ENCODE measurements around the gene RRP9. TPM values are rescaled to one million over a fixed set of nuclear protein-coding genes. Genes with fewer than 3 reads are reported as not detected.

Gene RRP9
- total RNA-seq, 1 experiment from 2014 or later = 80.6 TPM

GRCh38 chr3:51966016-51966415 lies 24.3 kb upstream of the RRP9 start:
- no peak for DNase-seq
- Histone ChIP-seq H3K27me3 (ENCODE audit: control insufficient read depth, insufficient read depth, low read length) (peaks cover 3% of the 10 kb centered on the region), H3K36me3 (replicated peaks; ENCODE audit: control insufficient read depth, insufficient read depth, low read length) (no peaks in the 10 kb centered on the region; the same call in 1 of the 2 replicates), H3K4me3 (ENCODE audit: insufficient read depth, low read depth, low read length) (no peak overlapping the region)

GRCh38 chr3:51964521-51964920 lies 22.8 kb upstream of the RRP9 start:
- no peak overlapping the region for H3K4me3 ChIP-seq (ENCODE audit: insufficient read depth, low read depth, low read length)
- H3K36me3 ChIP-seq (replicated peaks; ENCODE audit: control insufficient read depth, insufficient read depth, low read length) = no peaks in the 10 kb centered on the region

GRCh38 chr3:51963951-51964451 lies 22.3 kb upstream of the RRP9 start:
- no peaks in the 10 kb centered on the region for H3K36me3 ChIP-seq (replicated peaks; ENCODE audit: control insufficient read depth, insufficient read depth, low read length)
- H3K4me3 ChIP-seq (ENCODE audit: insufficient read depth, low read depth, low read length) = no peak overlapping the region
- DNase-seq = peak; percentile 83

More at GRCh38 chr3:51964521-51964920, 22.8 kb upstream of the RRP9 start:
- DNase-seq = no peak
- peaks cover 3% of the 10 kb centered on the region for H3K27me3 ChIP-seq (ENCODE audit: control insufficient read depth, insufficient read depth, low read length)

GRCh38 chr3:51962854-51963530 lies 21.3 kb upstream of the RRP9 start:
- no peak for DNase-seq
- Histone ChIP-seq H3K27me3 (ENCODE audit: control insufficient read depth, insufficient read depth, low read length) (peaks cover 3% of the 10 kb centered on the region), H3K36me3 (replicated peaks; ENCODE audit: control insufficient read depth, insufficient read depth, low read length) (no peaks in the 10 kb centered on the region), H3K4me3 (ENCODE audit: insufficient read depth, low read depth, low read length) (no peak overlapping the region)

More at GRCh38 chr3:51963951-51964451, 22.3 kb upstream of the RRP9 start:
- peaks cover 3% of the 10 kb centered on the region for H3K27me3 ChIP-seq (ENCODE audit: control insufficient read depth, insufficient read depth, low read length)

- Histone ChIP-seq H3K27me3 (ENCODE audit: control insufficient read depth, insufficient read depth, low read length) (peaks cover 6% of the 10 kb centered on the region), H3K36me3 (replicated peaks; ENCODE audit: control insufficient read depth, insufficient read depth, low read length) (no peaks in the 10 kb centered on the region), H3K4me3 (ENCODE audit: insufficient read depth, low read depth, low read length) (no peak overlapping the region)
- DNase-seq = no peak
Observed at GRCh38 chr3:51961602-51962569, 20.2 kb upstream of the RRP9 start.

- Histone ChIP-seq H3K4me3 (ENCODE audit: insufficient read depth, low read depth, low read length) (no peak overlapping the region), H3K27me3 (ENCODE audit: control insufficient read depth, insufficient read depth, low read length) (peaks cover 12% of the 10 kb centered on the region), H3K36me3 (replicated peaks; ENCODE audit: control insufficient read depth, insufficient read depth, low read length) (no peaks in the 10 kb centered on the region)
- no peak for DNase-seq
Observed at GRCh38 chr3:51961011-51961410, 19.3 kb upstream of the RRP9 start.

- no peak for DNase-seq
Observed at GRCh38 chr3:51960386-51960785, 18.7 kb upstream of the RRP9 start.

GRCh38 chr3:51959651-51960050 lies 17.9 kb upstream of the RRP9 start:
- H3K4me3 ChIP-seq (ENCODE audit: insufficient read depth, low read depth, low read length) = no peak overlapping the region
- peaks cover 25% of the 10 kb centered on the region for H3K27me3 ChIP-seq (ENCODE audit: control insufficient read depth, insufficient read depth, low read length)
- DNase-seq = no peak
- H3K36me3 ChIP-seq (replicated peaks; ENCODE audit: control insufficient read depth, insufficient read depth, low read length) = no peaks in the 10 kb centered on the region

More at GRCh38 chr3:51960386-51960785, 18.7 kb upstream of the RRP9 start:
- H3K36me3 ChIP-seq (replicated peaks; ENCODE audit: control insufficient read depth, insufficient read depth, low read length) = no peaks in the 10 kb centered on the region
- no peak overlapping the region for H3K4me3 ChIP-seq (ENCODE audit: insufficient read depth, low read depth, low read length)
- H3K27me3 ChIP-seq (ENCODE audit: control insufficient read depth, insufficient read depth, low read length) = peaks cover 18% of the 10 kb centered on the region

GRCh38 chr3:51958603-51959521 lies 17.2 kb upstream of the RRP9 start:
- Histone ChIP-seq H3K4me3 (ENCODE audit: insufficient read depth, low read depth, low read length) (no peak overlapping the region), H3K36me3 (replicated peaks; ENCODE audit: control insufficient read depth, insufficient read depth, low read length) (no peaks in the 10 kb centered on the region), H3K27me3 (ENCODE audit: control insufficient read depth, insufficient read depth, low read length) (peaks cover 32% of the 10 kb centered on the region)
- DNase-seq = no peak

- H3K27me3 ChIP-seq (ENCODE audit: control insufficient read depth, insufficient read depth, low read length) = peaks cover 36% of the 10 kb centered on the region
- no peak overlapping the region for H3K4me3 ChIP-seq (ENCODE audit: insufficient read depth, low read depth, low read length)
- H3K36me3 ChIP-seq (replicated peaks; ENCODE audit: control insufficient read depth, insufficient read depth, low read length) = no peaks in the 10 kb centered on the region
- DNase-seq = no peak
Observed at GRCh38 chr3:51957520-51958205, 16.0 kb upstream of the RRP9 start.

- Histone ChIP-seq H3K27me3 (ENCODE audit: control insufficient read depth, insufficient read depth, low read length) (peaks cover 38% of the 10 kb centered on the region), H3K4me3 (ENCODE audit: insufficient read depth, low read depth, low read length) (peak overlapping the region; percentile 44), H3K36me3 (replicated peaks; ENCODE audit: control insufficient read depth, insufficient read depth, low read length) (no peaks in the 10 kb centered on the region)
- peak; percentile 96 for DNase-seq
Observed at GRCh38 chr3:51955893-51956770, 14.4 kb upstream of the RRP9 start.

- H3K4me3 ChIP-seq (ENCODE audit: insufficient read depth, low read depth, low read length) = peak within 1 kb of the TSS; percentile 44
- peaks cover 38% of the 10 kb centered on the region for H3K27me3 ChIP-seq (ENCODE audit: control insufficient read depth, insufficient read depth, low read length)
- no peak for DNase-seq
- H3K36me3 ChIP-seq (replicated peaks; ENCODE audit: control insufficient read depth, insufficient read depth, low read length) = no peaks in the 10 kb centered on the region
Observed at GRCh38 chr3:51955175-51955892, 13.6 kb upstream of the RRP9 start, which contains the start of gene GPR62. TSS of gene GPR62 (plus strand) at chr3:51955381. CDS start at chr3:51955653, 272 bp downstream.

All from H7 (cell line).